Putamen (tissue), 1 donor: ENCODE data around the gene DOK3.

Source experiments
- DNase-seq: peaks from one replicate; pipeline ENCODE4 v3.0.0-alpha.2; 2016; ENCODE audit warnings: low spot score

The DOK3 gene, protein sequence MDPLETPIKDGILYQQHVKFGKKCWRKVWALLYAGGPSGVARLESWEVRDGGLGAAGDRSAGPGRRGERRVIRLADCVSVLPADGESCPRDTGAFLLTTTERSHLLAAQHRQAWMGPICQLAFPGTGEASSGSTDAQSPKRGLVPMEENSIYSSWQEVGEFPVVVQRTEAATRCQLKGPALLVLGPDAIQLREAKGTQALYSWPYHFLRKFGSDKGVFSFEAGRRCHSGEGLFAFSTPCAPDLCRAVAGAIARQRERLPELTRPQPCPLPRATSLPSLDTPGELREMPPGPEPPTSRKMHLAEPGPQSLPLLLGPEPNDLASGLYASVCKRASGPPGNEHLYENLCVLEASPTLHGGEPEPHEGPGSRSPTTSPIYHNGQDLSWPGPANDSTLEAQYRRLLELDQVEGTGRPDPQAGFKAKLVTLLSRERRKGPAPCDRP

DNA sequence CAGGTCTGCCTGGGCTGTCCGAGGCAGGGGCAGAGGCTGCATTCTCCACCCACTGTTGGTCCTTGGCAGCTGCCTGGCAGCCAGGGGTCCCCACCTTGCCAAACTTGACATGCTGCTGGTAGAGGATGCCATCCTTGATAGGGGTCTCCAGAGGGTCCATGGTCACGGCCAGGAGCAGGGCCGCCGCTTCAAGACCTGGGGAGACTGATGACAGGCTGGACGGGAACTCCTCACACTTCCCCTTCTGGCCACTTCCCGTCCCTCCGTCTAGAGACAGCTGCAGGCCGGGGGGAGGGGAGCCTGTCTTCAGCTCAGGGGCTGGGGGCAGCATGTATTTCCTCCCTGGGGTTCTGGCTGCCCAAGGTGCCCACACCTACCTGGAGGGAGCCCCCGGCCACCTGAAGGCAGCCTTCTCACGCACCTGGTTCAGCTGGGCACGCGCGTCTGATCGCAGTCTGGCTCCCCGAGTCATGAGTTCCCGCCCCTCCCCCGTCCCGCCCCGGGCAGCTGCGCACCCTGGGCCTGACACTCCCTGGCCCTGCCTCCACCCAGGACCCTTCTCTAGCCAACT, at the start of gene DOK3:
Gene DOK3 (minus strand): TSS at position 446 of the 571 bp plus-strand sequence. CDS start 286 bp downstream, at position 160.
- DNase-seq, result no peak

DNA sequence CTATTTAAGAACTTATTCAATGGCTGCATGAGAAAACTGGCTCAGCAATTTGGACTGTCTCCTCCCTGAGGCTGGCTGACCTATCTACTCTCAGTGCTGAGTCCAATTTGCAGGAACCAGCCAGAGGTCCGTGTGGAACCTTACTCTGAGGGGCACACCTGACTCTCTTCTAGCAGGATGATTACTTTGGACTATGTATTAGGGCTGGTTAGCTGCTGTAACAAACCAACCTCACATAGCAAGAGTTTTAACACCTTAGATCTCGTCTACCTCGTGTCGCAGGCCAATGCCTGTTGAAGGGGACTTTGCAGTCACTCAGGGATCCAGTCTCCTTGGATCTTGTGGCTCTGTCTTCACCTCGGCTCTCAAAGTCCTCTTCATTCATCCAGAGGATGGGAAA, 48.2 kb upstream of the DOK3 start:
- DNase-seq, result no peak

DNA sequence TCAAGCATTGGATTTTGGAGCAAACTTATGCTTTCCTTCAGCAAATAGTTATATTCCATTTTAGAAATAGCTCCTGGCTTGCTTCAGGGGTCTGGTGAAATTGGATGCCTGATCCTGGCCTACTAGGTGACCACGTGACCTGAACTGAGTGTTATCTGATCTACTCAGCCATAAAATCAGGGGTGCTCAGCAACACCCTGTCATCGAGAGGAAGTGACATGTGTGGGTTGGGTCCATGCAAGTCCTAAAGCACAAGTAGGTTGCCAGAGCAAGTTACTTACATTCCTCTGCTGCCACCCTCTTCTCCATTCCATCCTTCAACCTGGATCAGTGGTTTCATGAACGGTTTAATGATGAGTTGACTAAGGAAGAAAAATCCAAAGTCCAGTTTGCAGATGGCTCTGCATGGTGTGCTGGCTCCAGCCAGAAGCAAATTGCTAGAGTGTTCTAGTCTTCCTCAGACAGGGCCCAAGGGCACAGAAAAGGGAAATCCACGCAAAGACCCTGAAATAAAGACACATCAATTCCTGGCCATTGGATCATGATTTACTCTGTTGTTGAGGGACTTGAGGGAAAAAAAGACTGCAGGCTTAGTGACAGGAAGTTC, 47.5 kb upstream of the DOK3 start:
- no peak for DNase-seq

DNA sequence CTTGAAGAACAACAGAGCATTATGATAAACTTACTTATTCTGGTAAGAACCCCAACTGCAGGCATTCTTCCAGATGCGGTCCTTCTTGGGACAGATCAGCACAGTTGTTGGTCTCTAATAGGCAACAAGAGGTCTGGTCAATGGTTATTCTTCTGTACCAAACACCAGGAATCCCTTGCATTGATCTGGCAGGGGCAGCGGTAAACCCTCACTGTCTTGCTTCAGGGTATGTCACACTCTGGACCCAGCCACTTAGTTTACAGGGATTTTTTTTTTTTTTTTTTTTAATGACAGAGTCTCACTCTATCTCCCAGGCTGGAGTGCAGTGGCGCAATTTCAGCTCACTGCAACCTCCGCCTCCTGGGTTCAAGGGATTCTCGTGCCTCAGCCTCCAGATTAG, 46.0 kb upstream of the DOK3 start:
- DNase-seq, result no peak

DNA sequence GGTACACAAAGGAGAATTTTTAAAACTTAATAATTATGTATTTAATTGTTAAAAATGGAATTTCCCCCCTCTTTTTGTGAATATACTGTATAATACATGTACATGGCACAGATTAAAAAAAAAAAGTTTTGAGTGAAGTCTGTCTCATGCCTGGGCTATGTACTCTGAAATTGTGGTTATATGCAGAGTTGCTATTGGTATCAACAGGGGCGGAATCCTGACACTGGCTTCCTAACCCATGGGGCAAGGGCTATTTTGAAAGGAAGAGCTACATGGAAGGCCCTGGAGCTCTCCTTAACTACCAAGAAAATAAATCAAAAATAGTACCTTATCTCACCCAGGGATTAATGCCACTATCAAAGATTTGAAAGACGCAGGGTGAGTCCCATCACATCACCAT, 45.6 kb upstream of the DOK3 start:
- no peak for DNase-seq

DNA sequence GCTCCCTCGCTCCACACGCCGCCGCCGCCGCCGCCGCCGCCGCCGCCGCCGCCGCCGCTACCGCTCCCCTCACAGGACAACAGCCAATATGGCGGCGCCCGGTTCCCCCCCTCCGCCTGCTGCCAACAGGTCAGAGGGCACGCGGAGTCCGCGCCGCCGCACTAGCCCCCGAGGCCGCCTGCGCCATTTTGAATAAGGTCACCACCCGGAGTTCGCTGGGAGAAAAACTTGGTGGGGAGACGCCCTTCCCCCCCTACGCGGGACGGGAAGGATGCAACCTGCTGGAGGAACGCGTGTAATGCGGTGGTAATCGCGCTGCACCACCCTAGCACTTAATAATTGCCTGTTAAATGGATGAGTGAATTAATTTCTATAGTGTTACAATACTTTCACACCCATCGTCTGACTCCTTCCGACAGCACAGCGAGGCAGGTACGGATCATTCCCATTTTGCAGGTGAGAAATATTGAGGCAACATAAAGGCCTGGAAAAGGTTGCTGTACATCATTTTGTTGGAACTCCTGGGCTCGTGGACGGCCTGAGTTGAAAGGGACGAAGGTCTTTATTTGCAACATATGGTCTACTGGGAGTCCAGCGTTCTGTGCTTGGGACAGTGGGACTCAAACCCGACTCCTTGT, 45.0 kb upstream of the DOK3 start, which contains the start of gene FAM193B:
Gene FAM193B (minus strand): TSS at position 90 of the 638 bp plus-strand sequence. CDS start 105 bp downstream, outside the sequence.
- peak; percentile 90 for DNase-seq

DNA sequence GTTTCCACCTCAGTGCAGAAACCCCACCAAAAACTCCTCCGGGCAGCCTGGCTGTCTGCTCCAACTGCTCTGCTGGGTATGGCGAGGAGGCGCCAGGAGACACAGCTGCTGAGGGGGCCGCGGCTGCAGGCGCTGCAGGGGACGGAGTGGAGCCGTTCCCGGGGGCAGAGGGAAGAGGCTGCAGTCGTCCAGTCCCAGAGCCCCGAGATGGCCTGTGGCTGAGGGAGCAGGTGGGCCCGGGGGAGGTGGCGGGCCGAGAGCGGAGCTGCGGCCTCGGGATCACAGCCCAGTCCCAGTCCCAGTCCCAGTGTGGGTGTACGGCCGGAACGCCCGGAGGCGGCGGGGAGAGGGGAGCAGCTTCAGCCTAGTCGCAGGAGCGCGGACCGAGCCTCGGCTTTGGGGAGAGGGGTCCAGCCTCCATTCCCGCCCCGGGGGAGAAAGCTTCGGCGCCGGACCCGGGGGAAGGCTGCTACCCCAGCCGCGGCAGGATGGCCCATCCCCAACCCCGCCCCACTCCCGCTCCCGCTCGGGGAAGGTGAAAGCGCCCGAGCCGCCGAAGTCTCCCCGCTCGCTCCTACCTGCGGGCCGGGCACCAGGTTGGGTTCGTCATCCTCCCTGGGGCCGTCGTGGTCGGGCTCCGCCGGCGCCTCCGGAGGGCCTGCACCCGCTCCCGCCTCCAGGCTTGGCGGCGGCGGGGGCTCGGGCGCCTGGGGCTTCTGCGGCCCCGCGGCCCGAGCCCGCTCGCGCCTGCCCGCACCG, 44.2 kb upstream of the DOK3 start:
- DNase-seq, result no peak

DNA sequence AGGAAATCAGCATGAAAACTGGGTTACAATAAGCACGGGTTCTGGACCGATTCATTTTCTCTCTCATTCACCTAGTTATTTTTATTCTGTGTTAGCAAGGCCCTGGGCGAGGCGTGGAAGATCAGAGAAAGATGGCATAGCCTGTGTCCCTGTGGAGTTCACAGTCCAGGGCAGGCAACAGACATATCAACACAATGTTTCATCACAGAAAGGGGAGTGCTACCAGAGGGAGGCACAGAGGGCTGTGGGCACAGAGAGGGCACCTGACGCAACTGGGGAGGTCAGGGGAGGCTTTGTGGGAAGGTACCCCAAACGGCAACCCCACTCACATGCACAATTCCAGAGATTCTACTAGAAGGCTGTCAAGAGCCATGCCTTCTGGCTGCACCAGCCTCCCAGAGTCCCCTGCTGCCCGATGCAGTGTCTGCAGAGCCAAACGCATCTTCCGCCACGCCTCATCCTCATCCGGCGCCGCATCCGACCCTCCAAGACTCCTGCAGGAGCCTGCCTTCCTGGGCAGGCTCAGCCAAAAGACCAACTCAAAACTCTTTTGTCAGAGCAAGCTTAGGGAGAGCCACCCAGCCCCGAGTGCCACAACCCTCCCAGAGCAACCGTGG, 43.3 kb upstream of the DOK3 start:
- no peak for DNase-seq

DNA sequence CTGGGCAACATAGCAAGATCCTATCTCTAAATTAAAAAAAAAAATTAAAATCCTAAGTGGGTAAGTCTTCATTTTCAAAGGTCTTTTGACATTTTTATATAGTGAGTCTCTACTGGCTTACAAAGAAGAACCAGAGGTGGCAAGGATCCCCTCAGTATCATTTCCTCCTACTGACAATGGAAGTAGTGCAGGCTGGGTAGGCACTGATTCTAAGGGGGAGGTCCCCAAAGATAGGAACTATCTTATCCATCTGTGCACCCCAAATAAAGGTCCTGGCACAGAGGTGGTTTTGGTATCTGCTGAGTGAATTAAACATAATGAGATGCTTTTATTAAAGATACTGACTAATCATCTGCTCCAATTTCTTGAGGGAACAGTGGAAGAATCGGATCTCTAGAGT, 40.5 kb upstream of the DOK3 start:
- DNase-seq, result no peak

DNA sequence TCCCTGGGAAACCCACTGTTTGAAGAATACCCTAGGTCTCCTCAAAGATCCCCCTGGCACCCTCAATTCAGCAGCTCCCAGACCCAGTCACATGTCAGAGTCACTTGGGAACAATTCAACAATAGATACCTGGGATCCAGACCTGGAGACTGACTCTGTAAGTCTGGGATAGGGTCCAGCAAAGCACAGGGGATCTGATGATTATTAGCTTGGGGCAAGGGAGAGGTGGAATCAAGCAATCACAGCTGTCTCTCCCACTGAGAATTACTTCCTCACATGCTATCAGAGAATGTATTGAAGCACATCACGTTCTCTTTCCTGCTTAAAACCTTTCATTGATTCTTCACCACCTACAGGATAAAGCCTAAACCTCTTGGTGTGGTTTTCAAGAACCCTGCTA, 38.9 kb upstream of the DOK3 start:
- DNase-seq, result no peak

DNA sequence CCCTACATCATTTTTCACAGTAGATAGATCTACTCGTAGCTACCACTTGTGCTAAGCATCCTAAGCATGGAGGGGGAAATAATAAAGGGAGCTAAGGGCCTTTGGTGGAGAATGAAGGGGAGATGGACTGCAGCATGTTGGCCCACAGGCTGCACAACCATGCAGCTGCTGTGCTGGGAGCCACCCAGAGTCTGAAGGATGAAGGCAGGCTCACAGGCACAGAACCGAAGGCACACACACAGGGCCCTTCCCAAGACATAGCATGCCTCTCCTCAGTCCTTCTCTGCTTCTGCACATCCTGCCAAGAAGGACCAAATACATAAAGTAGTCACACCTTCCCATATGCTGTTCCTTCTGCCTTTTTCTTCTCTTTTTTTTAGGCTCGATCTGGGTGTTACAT, 38.1 kb upstream of the DOK3 start:
- DNase-seq, result no peak

DNA sequence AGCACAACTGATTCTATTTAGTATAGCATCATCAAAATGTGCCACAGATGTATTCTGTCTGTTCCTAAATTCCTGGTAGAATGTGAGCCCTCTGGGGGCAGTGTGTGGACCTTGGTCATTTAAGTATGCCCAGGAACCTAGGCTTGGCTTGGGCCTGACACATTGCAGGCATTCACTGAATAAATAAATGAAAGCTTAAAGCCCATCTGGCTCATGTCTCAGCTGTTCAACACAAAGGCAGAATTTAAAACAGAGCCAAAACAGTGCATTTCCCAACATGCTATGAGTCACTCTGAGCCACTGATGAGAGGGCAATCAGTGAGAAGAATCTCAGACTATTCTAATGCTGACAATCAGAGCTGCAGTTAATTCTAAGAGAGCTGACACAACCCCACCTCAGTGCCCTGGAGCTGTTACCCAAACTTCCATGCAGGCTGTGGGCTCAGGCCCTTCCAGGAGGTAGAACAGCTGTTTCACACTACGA, 36.7 kb upstream of the DOK3 start:
- DNase-seq, result peak; percentile 71

DNA sequence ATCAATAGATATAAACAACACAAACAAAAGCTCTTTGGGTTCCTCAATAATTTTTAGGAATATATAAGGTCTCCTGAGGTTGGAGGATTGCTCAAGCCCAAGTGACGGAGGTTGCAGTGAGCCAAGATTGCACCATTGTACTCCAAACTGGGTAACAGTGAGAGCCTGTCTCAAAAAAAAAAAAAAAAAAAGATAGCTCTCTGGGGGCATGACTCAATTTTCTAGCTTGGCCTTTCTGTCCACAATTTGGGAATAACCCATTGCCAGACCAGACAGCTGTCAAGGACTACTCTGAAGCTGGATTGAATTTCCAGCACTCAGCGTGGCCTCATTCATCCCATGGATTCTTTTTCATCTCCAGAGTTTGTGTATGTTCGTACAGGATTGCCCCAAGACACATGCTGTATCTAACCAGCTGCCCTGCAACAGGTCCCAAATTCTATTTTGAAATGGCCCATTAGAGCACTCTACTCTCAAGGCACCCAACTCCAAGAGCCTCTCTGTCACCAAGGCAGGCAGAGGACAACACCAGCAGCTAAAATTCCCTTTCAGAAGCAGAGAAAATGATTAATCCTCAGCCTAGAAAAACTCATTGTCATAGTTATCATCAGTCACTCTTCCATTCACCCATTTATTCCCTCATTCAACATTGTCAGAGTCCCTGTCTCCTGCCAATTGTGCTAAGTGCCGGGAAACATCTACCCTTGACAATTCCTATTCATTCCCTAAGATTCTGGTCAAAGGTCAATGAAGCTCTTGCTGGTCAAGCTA, 36.0 kb upstream of the DOK3 start:
- DNase-seq, result no peak

DNA sequence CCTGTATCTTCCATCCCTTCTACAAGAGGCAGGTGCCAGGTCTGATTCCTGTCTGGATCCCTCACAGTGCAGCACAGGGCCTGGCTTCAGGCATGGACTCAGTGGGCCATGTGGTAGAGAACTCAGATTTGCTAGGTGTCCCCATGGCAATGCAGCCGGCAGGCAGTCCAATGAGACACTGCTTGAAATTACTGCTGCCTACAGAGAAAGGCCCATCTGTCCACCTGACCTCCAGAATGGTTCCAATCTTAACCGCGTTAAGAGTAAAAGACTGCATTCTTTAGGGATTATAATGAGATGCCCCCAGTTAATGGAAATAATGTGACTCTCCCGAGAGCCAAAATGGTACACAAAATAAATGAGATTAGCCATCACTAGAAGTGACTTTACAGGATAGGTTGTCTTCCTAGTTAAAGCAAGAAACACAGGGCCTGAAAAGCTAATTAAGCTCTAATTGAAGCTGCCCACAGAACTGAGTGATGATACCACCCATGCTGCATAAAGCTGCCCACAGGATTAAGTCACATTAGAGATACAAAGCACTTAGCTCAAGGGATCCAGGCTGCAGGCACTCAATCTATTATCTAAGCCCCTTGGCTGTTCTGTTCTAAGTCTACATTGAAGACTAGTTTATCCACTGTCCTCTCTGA, 33.3 kb upstream of the DOK3 start:
- no peak for DNase-seq

DNA sequence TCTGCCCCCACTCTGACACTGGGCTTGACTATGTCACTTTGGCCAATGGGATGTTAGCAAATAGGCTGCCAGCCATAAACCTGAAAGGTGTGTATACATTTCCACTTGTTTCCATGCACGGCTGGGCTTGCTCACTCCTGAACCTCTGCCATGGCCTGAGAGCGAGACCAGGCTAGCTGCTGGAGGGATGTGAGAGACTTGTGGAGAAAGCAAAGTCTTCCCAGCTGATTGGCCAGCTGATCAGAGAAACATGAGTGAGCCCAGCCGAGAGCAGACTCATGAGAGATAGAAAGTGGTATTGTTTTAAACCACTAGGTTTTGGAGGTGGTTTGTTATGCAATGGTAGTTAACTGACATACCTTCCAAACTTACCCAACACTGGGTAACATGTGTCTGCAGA, 30.8 kb upstream of the DOK3 start:
- no peak for DNase-seq

DNA sequence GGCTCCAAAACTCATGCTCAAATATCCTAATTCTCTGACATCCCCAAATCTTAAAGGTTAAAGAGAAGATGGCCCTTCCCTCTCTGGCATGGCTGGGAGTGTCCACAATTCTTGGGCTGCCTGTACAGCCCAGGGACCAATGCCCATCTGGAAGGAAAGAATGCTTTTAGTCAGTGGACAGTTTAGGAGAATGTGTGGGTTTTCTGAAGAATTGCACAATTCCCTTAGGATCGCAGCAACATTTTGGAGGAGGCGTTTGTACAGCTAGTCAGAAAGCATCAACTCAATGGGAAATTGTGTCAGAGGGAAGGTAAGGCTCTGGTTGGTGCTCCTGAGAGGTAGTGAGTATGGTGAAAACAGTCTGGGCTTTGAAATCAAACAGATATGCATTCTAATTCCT, 29.8 kb upstream of the DOK3 start:
- no peak for DNase-seq

DNA sequence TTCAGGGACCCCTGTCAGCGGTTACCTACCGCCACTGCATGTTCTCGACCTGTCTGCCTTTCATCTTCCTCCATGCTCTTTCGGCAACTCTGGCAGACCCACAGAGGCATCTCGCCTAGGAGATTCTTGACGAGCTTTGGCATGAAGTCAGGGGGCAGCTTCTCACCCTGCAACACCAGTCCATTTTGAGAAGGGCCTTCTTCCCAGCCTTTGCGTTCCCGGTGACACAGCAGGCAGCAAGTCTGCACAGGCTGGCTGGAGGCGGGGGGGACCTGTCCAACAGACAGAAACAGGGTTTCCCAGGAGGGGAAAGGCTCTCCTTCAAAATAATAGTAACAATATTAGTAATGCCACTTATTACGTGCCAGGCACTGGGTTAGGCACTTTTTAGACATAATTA, 29.2 kb upstream of the DOK3 start:
- DNase-seq, result no peak

DNA sequence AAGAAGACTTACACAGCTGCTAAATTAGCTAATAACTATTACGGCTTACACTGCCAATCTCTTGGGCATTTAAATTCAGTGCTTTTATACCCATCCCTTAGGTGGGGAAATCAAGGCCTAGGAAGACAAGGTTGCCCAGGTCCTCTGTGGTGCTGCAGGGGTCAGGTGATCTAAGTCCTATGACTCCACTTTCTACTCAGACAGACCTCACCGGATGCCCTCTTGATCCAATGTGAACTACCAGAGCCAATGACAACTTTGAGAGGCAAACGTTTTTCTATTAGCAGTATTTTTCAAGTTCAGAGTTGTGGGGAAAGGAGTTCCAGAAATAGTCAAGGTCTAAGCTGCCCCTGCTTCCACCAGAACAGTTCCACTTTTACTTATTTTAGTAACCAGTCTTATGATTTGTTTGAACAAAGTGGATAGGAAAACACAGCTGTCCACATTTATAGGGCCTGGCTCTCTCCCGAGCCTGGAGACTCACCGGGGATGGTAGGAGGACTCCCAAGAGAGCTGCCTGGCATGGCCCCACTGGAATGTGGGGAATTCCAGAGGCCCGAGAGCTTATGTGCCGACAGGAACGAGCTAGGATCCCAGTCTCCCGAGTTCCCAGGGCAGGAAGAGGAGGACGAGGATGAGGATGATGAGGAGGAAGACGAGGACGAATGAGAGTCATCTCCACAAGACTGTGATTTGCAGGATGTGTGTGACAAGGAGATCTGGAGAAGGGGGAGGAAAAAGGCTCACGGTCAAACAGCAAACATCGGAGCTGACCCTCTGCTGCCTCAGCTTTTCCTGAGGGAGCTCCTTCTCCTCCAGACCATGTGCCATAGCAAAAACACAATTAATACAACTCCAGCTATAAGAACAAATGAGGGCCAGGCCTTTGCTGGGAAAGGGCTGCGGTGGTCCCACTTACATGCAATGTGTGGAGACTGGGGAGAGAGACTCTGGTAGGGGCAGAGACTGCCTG, 28.0 kb upstream of the DOK3 start:
- DNase-seq, result no peak

DNA sequence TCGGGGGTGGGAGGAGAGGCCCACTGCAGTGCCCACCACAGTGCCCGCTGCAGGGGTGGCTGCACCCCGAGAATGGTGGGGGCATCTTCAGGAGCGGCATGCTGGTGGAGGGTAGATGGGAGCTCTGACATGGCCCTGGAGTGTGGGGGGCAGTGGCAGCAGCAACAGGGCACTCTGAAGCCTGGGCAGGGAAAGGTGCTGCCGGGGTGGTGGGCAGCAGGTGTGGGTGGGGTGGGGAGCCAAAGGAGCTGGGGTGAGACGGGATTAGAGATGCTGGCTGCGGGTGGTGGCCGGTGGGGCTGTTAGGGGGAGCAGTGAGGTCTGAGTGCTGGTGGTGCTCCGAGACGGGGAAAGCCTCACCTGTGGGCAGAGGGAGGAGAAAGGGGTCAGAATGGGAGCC, 26.8 kb upstream of the DOK3 start:
- no peak for DNase-seq
